ENCODE measurements around the gene ATP2A2.
A peak's percentile ranks its signal among the peaks of the same experiment; 100 is the strongest.
"Not testable (repeated sequence)": the region's sequence is repeated elsewhere in the genome, so short reads cannot be mapped to it uniquely, and the experiment has no call there.

ATP2A2 gene

GRCh38 chr12:110280779-110281548, at the start of gene ATP2A2:
TSS of gene ATP2A2 (plus strand) at chr12:110281247. CDS start at chr12:110281790, 543 bp downstream.
- peak; percentile 62 to 75 for DNase-seq (ENCODE audit: low read depth in 2 of 2, low spot score in 1 of 2)

GRCh38 chr12:110233212-110233903, 47.7 kb upstream of the ATP2A2 start:
- DNase-seq (ENCODE audit: low read depth in 2 of 2, low spot score in 1 of 2) = no peak

GRCh38 chr12:110234331-110234751, 46.7 kb upstream of the ATP2A2 start:
- DNase-seq (ENCODE audit: low read depth in 2 of 2, low spot score in 1 of 2) = no peak

GRCh38 chr12:110234755-110235154, 46.3 kb upstream of the ATP2A2 start:
- DNase-seq (ENCODE audit: low read depth in 2 of 2, low spot score in 1 of 2) = no peak

- no peak for DNase-seq (ENCODE audit: low read depth in 2 of 2, low spot score in 1 of 2)
Observed at GRCh38 chr12:110235383-110235782, 45.7 kb upstream of the ATP2A2 start.

GRCh38 chr12:110243227-110243626, 37.8 kb upstream of the ATP2A2 start:
- DNase-seq (ENCODE audit: low read depth in 2 of 2, low spot score in 1 of 2) = no peak

GRCh38 chr12:110244372-110244771, 36.7 kb upstream of the ATP2A2 start:
- DNase-seq (ENCODE audit: low read depth in 2 of 2, low spot score in 1 of 2) = no peak

GRCh38 chr12:110244829-110245228, 36.2 kb upstream of the ATP2A2 start:
- no peak for DNase-seq (ENCODE audit: low read depth in 2 of 2, low spot score in 1 of 2)

GRCh38 chr12:110245369-110245772, 35.7 kb upstream of the ATP2A2 start:
- DNase-seq (ENCODE audit: low read depth in 2 of 2, low spot score in 1 of 2) = peak; percentile 5 to 13

GRCh38 chr12:110246636-110247339, 34.3 kb upstream of the ATP2A2 start:
- DNase-seq (ENCODE audit: low read depth in 2 of 2, low spot score in 1 of 2) = no peak

GRCh38 chr12:110247340-110248095, 33.5 kb upstream of the ATP2A2 start:
- DNase-seq (ENCODE audit: low read depth in 2 of 2, low spot score in 1 of 2) = no peak

GRCh38 chr12:110248096-110248447, 33.0 kb upstream of the ATP2A2 start:
- no peak for DNase-seq (ENCODE audit: low read depth in 2 of 2, low spot score in 1 of 2)

- no peak for DNase-seq (ENCODE audit: low read depth in 2 of 2, low spot score in 1 of 2)
Observed at GRCh38 chr12:110249105-110249504, 31.9 kb upstream of the ATP2A2 start.

- DNase-seq (ENCODE audit: low read depth in 2 of 2, low spot score in 1 of 2) = no peak
Observed at GRCh38 chr12:110249716-110250225, 31.3 kb upstream of the ATP2A2 start.

- no peak for DNase-seq (ENCODE audit: low read depth in 2 of 2, low spot score in 1 of 2)
Observed at GRCh38 chr12:110251381-110251780, 29.7 kb upstream of the ATP2A2 start.

- DNase-seq (ENCODE audit: low read depth in 2 of 2, low spot score in 1 of 2) = no peak
Observed at GRCh38 chr12:110252716-110253115, 28.3 kb upstream of the ATP2A2 start.

- DNase-seq (ENCODE audit: low read depth in 2 of 2, low spot score in 1 of 2) = no peak
Observed at GRCh38 chr12:110253176-110253575, 27.9 kb upstream of the ATP2A2 start.

GRCh38 chr12:110254971-110255540, 26.0 kb upstream of the ATP2A2 start:
- no peak for DNase-seq (ENCODE audit: low read depth in 2 of 2, low spot score in 1 of 2)

GRCh38 chr12:110255890-110256456, 25.1 kb upstream of the ATP2A2 start:
- not testable (repeated sequence) for DNase-seq (ENCODE audit: low read depth in 2 of 2, low spot score in 1 of 2)

- DNase-seq (ENCODE audit: low read depth in 2 of 2, low spot score in 1 of 2) = no peak
Observed at GRCh38 chr12:110256780-110257431, 24.1 kb upstream of the ATP2A2 start.
